ENCODE results near the gene PNLDC1.

PNLDC1 gene, protein sequence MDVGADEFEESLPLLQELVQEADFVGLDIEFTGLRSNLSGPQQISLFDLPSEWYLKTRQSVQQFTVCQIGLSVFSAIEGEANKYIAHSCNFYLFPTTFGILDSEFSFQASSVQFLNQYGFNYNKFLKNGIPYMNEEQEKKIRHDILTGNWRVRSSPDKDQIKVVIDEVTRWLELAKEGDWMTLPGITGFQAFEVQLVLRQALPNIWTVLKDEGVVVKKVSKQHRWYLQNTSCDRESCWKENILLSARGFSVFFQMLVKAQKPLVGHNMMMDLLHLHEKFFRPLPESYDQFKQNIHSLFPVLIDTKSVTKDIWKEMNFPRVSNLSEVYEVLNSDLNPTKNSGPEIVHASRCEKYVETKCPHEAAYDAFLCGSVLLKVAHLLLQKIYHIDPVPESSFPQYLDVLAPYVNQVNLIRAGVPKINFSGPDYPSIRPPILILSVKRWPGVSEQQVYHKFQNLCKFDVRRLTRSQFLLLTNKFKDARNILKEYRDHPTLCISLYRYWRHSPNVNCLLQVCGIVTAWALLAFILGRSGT

GRCh38 chr6:159800141-159800865 is at the start of gene PNLDC1:
Gene PNLDC1 (plus strand): TSS chr6:159800276. CDS start chr6:159800308, 32 bp downstream.
- DNase-seq (ENCODE audit: low spot score) = no peak

GRCh38 chr6:159751448-159751847 is 48.6 kb upstream of the PNLDC1 start:
- no peak for DNase-seq (ENCODE audit: low spot score)

DNA sequence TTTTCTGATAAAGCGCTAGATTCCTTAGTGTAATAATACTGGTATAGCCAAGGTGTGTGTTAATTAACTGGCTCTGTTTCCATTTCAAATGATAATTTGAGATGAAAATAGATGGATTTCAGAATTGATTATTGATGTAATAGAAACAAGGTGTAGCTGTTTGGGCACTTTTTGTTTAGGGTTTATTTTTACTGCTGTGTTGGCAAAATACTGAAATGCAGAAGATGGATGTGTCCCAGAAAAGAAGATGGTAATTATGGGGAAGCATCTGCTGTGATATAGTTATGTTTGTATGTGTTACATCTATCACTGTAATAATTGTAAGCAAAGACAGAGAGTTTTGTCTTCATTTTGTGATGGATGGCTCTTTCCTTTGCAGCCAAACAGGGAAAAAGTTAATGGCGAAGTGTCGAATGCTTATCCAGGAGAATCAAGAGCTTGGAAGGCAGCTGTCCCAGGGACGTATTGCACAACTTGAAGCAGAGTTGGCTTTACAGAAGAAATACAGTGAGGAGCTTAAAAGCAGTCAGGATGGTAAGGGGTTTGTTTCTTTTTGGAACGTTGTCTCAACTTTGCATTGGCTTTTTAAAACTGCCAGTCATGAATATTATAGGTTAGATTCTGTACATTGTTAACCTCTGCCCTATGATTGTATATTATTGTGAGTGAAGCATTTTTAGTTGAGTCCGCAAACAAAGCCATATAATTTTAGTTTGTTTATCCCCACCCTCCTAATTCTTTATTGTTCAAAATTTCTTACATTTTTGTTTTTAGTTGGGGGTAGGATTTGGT is 46.8 kb upstream of the PNLDC1 start:
- no peak for DNase-seq (ENCODE audit: low spot score)

- no peak for DNase-seq (ENCODE audit: low spot score)
Observed at GRCh38 chr6:159754401-159754800, 45.7 kb upstream of the PNLDC1 start.

- no peak for DNase-seq (ENCODE audit: low spot score)
Observed at GRCh38 chr6:159754959-159755914, 44.8 kb upstream of the PNLDC1 start.

DNA sequence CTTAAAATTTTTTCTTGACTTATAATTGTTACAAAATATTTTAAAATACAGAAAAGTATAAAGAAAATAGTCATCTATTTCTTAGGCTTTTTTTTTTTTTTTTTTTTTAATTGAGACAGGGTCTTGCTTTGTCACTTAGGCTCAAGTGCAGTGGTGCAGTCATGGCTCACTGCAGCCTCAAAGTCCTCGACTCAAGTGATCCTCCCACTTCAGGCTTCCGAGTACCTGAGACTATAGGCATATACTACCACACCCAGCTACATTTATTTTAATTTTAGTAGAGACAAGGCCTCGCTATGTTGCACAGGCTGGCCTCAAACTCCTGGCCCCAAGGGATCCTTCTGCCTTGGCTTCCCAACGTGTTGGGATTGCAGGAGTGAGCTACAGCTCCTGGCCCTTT is 43.6 kb upstream of the PNLDC1 start:
- no peak for DNase-seq (ENCODE audit: low spot score)

DNA sequence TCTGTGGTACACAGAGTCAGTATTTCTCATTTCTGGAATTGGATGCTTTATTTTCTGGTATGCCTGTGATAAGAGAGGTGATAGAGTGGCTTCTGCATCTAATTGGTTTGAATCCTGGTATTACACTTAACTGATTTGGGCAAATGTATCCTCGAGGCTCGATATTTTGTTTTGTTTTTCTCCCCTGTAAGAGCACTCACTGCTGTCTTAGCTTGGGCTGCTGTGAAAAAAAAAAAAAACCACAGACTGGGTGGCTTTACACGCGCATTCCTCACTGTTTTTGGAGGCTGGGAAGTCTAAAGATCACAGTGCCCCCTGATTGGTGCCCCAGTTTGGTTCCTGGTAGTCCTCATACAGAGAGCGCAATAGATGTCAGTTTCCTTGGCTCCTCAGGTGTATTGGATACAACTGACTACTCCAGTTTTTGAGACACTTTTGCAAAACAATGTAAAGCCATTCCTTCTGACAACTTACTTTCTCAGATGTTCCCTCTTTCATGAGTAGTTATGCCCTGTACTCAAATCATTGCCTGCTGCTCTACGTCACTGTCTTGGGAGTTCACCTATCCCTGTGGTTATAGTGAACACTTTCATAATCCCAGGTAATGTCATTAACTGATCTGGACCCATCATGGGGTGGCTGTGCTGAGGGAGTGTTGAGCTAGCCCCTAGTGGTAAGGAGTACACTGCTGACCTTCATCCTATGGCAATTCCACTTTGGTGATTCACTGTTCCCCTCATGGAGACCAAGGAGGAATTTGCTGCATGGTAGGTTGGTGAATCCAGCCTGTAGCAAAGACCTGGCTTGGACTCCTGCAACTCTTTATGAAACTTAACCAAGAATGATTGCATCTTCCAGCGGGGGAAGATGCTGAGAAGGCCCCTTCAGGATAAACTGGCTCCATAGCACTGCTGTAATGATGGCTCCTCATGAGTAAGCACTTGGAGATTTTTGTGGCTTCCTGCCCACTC is 41.8 kb upstream of the PNLDC1 start:
- DNase-seq (ENCODE audit: low spot score) = peak; percentile 41

DNA sequence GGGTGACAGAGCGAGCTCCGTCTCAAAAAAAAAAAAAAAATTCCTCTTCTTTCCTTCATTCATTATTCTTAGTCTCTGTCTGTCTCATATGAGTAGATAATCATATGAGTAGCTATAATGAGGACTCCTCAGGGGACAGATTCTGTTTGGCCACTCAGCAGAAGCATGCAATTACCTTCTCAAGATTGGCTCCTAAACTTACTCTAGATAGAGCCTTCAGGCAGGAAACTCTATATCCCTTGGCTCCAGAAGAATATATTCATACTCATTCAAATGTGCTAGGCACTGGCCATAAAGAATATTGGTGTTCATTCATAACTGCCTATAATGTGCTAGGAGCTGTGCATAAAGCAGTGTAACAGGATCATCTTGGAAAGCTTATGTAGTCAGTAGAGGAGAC is 40.4 kb upstream of the PNLDC1 start:
- DNase-seq (ENCODE audit: low spot score) = no peak

- DNase-seq (ENCODE audit: low spot score) = peak; percentile 51
Observed at GRCh38 chr6:159760602-159761057, 39.4 kb upstream of the PNLDC1 start.

GRCh38 chr6:159761129-159761872 is 38.8 kb upstream of the PNLDC1 start:
- DNase-seq (ENCODE audit: low spot score) = no peak

- peak; percentile 99 for DNase-seq (ENCODE audit: low spot score)
Observed at GRCh38 chr6:159761873-159762680, 38.0 kb upstream of the PNLDC1 start, which contains the start of gene ACAT2. Gene ACAT2 (plus strand): TSS chr6:159762045. CDS start chr6:159762088, 43 bp downstream.

GRCh38 chr6:159762681-159763293 is 37.3 kb upstream of the PNLDC1 start:
- DNase-seq (ENCODE audit: low spot score) = no peak

GRCh38 chr6:159766906-159767305 is 33.2 kb upstream of the PNLDC1 start:
- DNase-seq (ENCODE audit: low spot score) = no peak

DNA sequence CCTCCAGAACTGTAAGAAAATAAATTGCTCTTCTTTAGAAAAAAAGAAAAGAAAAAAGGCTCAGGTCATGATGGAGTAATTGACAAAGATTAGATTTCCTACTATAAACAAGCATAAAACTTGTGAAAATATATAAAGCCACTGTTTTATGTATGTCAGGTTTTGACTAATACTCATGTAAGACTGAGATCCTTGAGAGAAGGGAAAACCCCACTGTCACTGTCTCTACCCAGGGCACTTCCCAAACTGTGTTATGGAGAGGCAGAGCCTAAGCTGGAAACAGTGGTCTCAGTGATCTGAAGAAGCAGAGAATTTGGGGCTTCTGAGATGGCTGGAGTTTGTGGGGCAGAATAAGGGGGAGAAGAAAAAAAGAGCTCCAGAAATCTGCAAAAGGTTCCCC is 30.6 kb upstream of the PNLDC1 start:
- no peak for DNase-seq (ENCODE audit: low spot score)

DNA sequence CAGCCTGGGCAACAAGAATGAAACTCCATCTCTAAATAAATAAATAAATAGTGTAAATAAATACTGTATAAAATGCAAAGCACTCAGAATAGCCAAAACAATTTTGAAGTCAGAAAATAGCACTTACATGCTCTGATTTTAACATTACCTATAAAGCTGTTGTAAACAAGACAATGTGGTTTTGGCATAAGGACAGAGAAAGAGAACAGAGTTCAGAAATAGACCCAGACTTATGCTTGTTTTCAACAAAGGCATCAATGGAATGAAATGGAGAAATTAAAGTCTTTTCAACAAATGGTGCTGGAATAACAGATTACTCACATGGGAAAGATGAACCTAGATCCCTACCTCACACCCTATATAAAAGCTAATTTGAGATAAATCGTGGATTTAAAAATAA is 27.9 kb upstream of the PNLDC1 start:
- no peak for DNase-seq (ENCODE audit: low spot score)

DNA sequence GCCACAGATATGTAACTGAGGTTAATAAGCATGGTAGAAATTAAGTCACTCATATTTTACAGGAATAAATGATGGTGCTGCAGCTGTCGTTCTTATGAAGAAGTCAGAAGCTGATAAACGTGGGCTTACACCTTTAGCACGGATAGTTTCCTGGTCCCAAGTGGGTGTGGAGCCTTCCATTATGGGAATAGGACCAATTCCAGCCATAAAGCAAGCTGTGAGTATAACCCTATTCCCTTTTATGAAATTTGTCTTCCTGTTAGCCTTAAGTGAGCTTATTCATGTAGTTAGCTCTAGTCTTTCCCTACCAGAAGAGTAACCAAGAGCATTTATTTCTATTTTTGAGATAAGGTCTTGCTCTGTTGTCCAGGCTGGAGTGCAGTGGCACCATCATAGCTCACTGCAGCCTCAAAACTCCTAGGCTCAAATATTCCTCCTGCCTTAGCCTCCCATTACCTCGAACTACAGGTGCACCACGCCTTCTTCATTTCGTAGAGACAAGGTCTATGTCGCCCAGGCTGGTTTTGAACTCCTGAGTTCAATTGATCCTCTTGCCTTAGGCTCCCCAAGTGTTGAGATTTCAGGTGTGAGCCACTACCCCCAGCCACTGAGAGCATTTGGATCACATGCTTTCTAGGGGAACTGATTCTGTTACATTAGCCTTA is 22.7 kb upstream of the PNLDC1 start:
- DNase-seq (ENCODE audit: low spot score) = no peak

GRCh38 chr6:159778131-159778530 is 21.9 kb upstream of the PNLDC1 start:
- no peak for DNase-seq (ENCODE audit: low spot score)
